SK-N-MC (cell line): ENCODE results near the gene CHRNA1.

ENCODE experiments used
- EZH2 ChIP-seq: fragments of 200-600 bp; sonication (generic); IDR thresholded peaks from one replicate; pipeline ENCODE4 v1.6.1; 2017; ENCODE audit warnings: antibody characterized with exemption
- POLR2AphosphoS5 ChIP-seq: IDR thresholded peaks from 2 replicates; pipeline ENCODE4 v1.6.1; 2012; ENCODE audit warnings: mild to moderate bottlenecking, low read depth, low read length, borderline replicate concordance

DNA sequence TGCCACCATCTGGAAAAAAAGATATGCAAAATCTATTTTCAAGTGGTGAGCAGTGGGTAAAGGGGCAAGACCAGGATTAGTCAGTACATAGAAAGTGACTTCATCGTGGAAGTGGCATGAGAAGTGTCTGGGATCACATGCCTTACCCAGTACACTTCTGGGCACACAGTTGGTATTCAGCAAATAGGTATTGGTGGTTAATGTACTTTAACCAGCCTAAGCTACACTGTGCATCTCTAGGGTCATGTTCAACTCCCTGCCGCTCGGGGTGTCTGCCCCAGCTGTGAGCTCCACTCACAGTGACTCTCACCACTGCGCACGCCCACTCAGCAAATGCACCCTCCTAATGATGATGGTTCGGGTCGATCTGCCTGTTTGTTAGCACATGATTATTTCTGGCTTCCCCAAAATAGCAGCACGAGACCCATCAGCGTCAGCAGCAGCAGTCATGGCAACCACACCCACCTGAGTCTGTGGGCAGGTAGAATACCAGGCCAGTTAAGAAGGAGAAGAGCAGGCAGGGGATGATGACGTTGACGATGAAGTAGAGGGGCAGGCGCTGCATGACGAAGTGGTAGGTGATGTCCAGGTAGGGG is 11.1 kb downstream of the CHRNA1 start:
- TF ChIP-seq POLR2AphosphoS5: no peak
- no peak for TF ChIP-seq EZH2
